Measurements from ENCODE around the gene KLRD1.

The KLRD1 gene

GRCh38 chr12:10307630-10308029 lies at the start of gene KLRD1:
Gene KLRD1, plus strand, starts transcription at chr12:10307870. Its CDS starts 208 bp downstream, at chr12:10308078.
- DNase-seq (ENCODE audit: low read depth, low spot score) = no peak
- H3K27me3 ChIP-seq (ENCODE audit: insufficient read depth, insufficient read length) = no peaks in the 10 kb centered on the region
- H3K4me3 ChIP-seq (ENCODE audit: insufficient read length, low read depth) = no peak within 1 kb of the TSS
- TF ChIP-seq ZNF274 (IDR thresholded peaks at IDR 0.05; ENCODE audit: low read depth, low read length) (no peak), YY1 (IDR thresholded peaks at IDR 0.05; ENCODE audit: insufficient read depth, insufficient read length) (no peak), SUZ12 (IDR thresholded peaks at IDR 0.05; ENCODE audit: extremely low read depth, insufficient read depth, insufficient read length) (no peak)
- no peaks in the 10 kb centered on the region for H3K36me3 ChIP-seq (ENCODE audit: insufficient read depth, insufficient read length, low read length)
- H3K9me3 ChIP-seq (ENCODE audit: insufficient read depth, low read length) = peaks cover 4% of the 10 kb centered on the region
- no peak within 1 kb of the TSS for H3K9ac ChIP-seq (ENCODE audit: insufficient read length, low read depth)
- H3K4me1 ChIP-seq (ENCODE audit: insufficient read depth, insufficient read length) = no peaks in the 10 kb centered on the region

DNA sequence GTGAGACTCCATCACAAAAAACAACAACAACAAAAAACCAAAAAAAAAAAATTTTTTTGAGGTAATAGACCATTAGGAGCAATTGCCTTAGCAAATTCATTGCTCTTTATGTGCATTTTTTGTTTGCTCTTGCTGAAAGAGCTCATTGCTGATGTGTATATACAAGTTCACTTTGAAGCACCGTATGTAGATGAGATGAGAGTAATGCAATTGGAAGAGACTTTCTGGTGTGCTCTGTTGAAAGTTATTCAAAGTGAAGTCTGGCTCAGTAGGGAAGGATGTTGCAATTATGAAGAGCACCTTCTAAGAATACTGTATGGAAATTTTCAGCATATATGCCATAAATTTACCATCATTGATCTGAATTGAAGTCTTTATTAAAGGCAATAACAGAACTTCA lies 46.7 kb upstream of the KLRD1 start:
- no peak overlapping the region for H3K4me3 ChIP-seq (ENCODE audit: insufficient read length, low read depth)
- no peaks in the 10 kb centered on the region for H3K36me3 ChIP-seq (ENCODE audit: insufficient read depth, insufficient read length, low read length)
- no peak overlapping the region for H3K9ac ChIP-seq (ENCODE audit: insufficient read length, low read depth)
- no peaks in the 10 kb centered on the region for H3K27me3 ChIP-seq (ENCODE audit: insufficient read depth, insufficient read length)
- no peaks in the 10 kb centered on the region for H3K4me1 ChIP-seq (ENCODE audit: insufficient read depth, insufficient read length)
- no peak for DNase-seq (ENCODE audit: low read depth, low spot score)
- TF ChIP-seq ZNF274 (IDR thresholded peaks at IDR 0.05; ENCODE audit: low read depth, low read length) (no peak), SUZ12 (IDR thresholded peaks at IDR 0.05; ENCODE audit: extremely low read depth, insufficient read depth, insufficient read length) (no peak), YY1 (IDR thresholded peaks at IDR 0.05; ENCODE audit: insufficient read depth, insufficient read length) (no peak)
- peaks cover 9% of the 10 kb centered on the region for H3K9me3 ChIP-seq (ENCODE audit: insufficient read depth, low read length)

DNA sequence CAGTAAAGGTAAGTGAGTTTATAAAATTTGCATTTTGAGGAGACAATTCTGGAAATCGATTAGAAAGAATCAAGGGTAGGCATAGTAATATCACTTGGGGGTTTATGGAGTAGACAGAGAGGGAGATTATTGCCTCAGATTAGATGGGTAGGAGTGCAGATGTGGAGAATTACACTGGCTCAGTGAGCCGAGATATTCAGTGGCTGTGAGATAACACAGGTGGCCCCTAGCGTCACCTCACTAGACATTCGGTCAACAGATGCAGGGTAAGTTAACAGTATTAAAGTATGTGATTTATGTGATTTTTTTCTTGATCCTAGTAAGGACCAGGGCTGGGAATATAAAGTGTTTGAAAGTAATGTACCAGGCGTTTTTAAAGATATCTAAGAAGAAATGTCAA lies 39.6 kb upstream of the KLRD1 start:
- Histone ChIP-seq H3K36me3 (ENCODE audit: insufficient read depth, insufficient read length, low read length) (no peaks in the 10 kb centered on the region), H3K9ac (ENCODE audit: insufficient read length, low read depth) (no peak overlapping the region), H3K27me3 (ENCODE audit: insufficient read depth, insufficient read length) (no peaks in the 10 kb centered on the region), H3K4me1 (ENCODE audit: insufficient read depth, insufficient read length) (no peaks in the 10 kb centered on the region), H3K9me3 (ENCODE audit: insufficient read depth, low read length) (no peaks in the 10 kb centered on the region), H3K4me3 (ENCODE audit: insufficient read length, low read depth) (no peak overlapping the region)
- TF ChIP-seq YY1 (IDR thresholded peaks at IDR 0.05; ENCODE audit: insufficient read depth, insufficient read length) (no peak), SUZ12 (IDR thresholded peaks at IDR 0.05; ENCODE audit: extremely low read depth, insufficient read depth, insufficient read length) (no peak), ZNF274 (IDR thresholded peaks at IDR 0.05; ENCODE audit: low read depth, low read length) (no peak)
- DNase-seq (ENCODE audit: low read depth, low spot score) = no peak

DNA sequence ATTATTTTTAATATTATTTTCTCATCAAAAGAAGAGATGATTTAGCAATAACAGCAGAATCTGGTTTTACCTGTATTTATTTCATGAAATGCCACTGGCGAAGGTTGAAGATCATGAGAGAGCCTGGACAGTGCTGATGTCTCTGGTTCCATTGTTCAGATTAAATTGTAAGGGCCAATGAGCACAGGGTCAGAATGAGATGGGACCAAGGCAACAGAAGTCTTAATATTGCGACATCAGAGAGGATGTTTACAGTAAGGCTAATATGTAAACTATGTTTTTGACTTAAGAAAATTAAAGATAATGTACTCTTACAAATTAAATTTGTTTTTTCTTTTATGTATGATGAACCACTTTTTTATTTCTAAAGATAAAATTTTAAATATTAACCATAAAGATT lies 35.2 kb upstream of the KLRD1 start:
- H3K36me3 ChIP-seq (ENCODE audit: insufficient read depth, insufficient read length, low read length) = no peaks in the 10 kb centered on the region
- no peak overlapping the region for H3K9ac ChIP-seq (ENCODE audit: insufficient read length, low read depth)
- no peak for DNase-seq (ENCODE audit: low read depth, low spot score)
- H3K4me1 ChIP-seq (ENCODE audit: insufficient read depth, insufficient read length) = no peaks in the 10 kb centered on the region
- TF ChIP-seq ZNF274 (IDR thresholded peaks at IDR 0.05; ENCODE audit: low read depth, low read length) (no peak), YY1 (IDR thresholded peaks at IDR 0.05; ENCODE audit: insufficient read depth, insufficient read length) (no peak), SUZ12 (IDR thresholded peaks at IDR 0.05; ENCODE audit: extremely low read depth, insufficient read depth, insufficient read length) (no peak)
- H3K4me3 ChIP-seq (ENCODE audit: insufficient read length, low read depth) = no peak overlapping the region
- H3K9me3 ChIP-seq (ENCODE audit: insufficient read depth, low read length) = no peaks in the 10 kb centered on the region
- H3K27me3 ChIP-seq (ENCODE audit: insufficient read depth, insufficient read length) = no peaks in the 10 kb centered on the region

- peaks cover 7% of the 10 kb centered on the region; the same call in 1 of the 2 replicates for H3K9me3 ChIP-seq (ENCODE audit: insufficient read depth, low read length)
- H3K27me3 ChIP-seq (ENCODE audit: insufficient read depth, insufficient read length) = no peaks in the 10 kb centered on the region
- no peaks in the 10 kb centered on the region for H3K36me3 ChIP-seq (ENCODE audit: insufficient read depth, insufficient read length, low read length)
- no peak for DNase-seq (ENCODE audit: low read depth, low spot score)
- no peak for TF ChIP-seq SUZ12 (IDR thresholded peaks at IDR 0.05; ENCODE audit: extremely low read depth, insufficient read depth, insufficient read length)
- TF ChIP-seq YY1 (IDR thresholded peaks at IDR 0.05; ENCODE audit: insufficient read depth, insufficient read length) = no peak
- no peak for TF ChIP-seq ZNF274 (IDR thresholded peaks at IDR 0.05; ENCODE audit: low read depth, low read length)
- H3K4me3 ChIP-seq (ENCODE audit: insufficient read length, low read depth) = no peak overlapping the region
- no peak overlapping the region for H3K9ac ChIP-seq (ENCODE audit: insufficient read length, low read depth)
- no peaks in the 10 kb centered on the region for H3K4me1 ChIP-seq (ENCODE audit: insufficient read depth, insufficient read length)
Observed at GRCh38 chr12:10276774-10277173, 30.9 kb upstream of the KLRD1 start.

DNA sequence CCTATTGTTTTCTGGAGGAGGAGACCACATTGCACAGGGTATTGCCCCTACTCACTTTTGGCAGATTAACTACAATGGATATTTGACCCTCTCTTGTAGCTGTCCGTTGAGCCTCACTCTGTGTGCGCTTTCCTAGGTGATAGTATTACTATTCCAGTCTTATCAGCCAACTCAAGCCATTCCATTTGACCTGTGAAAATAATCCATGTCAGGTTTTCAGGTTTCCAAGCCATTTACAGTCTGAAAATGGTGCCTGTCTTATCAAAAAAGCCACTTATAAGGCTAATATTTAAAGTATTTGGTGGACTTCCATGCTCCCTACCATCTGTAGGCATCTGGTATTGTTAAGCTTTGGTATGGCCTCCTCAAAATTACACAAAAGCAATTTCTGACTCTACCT lies 29.6 kb upstream of the KLRD1 start:
- Histone ChIP-seq H3K27me3 (ENCODE audit: insufficient read depth, insufficient read length) (no peaks in the 10 kb centered on the region), H3K4me3 (ENCODE audit: insufficient read length, low read depth) (no peak overlapping the region), H3K4me1 (ENCODE audit: insufficient read depth, insufficient read length) (no peaks in the 10 kb centered on the region), H3K9me3 (ENCODE audit: insufficient read depth, low read length) (peaks cover 7% of the 10 kb centered on the region; the same call in 1 of the 2 replicates), H3K36me3 (ENCODE audit: insufficient read depth, insufficient read length, low read length) (no peaks in the 10 kb centered on the region), H3K9ac (ENCODE audit: insufficient read length, low read depth) (no peak overlapping the region)
- DNase-seq (ENCODE audit: low read depth, low spot score) = no peak
- TF ChIP-seq YY1 (IDR thresholded peaks at IDR 0.05; ENCODE audit: insufficient read depth, insufficient read length) (no peak), SUZ12 (IDR thresholded peaks at IDR 0.05; ENCODE audit: extremely low read depth, insufficient read depth, insufficient read length) (no peak), ZNF274 (IDR thresholded peaks at IDR 0.05; ENCODE audit: low read depth, low read length) (no peak)

DNA sequence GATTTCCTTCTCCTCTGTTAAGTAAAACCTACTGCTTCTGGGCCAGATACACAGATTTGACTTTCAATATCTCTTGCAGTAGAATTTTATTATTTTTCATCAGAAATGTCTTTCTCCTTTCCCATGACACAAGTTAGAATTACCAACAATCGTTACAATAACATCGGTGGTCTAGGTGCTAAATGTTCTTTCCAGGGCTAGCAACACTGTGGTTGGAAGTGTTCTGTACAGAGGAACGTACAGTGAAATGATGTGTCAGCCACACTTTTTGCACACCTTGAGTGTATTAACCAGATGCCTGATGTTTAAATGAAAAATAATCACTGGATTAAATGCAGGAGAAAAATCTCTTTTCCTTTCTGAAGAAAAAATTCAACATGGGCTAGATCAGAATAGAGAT lies 27.7 kb upstream of the KLRD1 start:
- TF ChIP-seq ZNF274 (IDR thresholded peaks at IDR 0.05; ENCODE audit: low read depth, low read length) (no peak), YY1 (IDR thresholded peaks at IDR 0.05; ENCODE audit: insufficient read depth, insufficient read length) (no peak), SUZ12 (IDR thresholded peaks at IDR 0.05; ENCODE audit: extremely low read depth, insufficient read depth, insufficient read length) (no peak)
- no peaks in the 10 kb centered on the region for H3K36me3 ChIP-seq (ENCODE audit: insufficient read depth, insufficient read length, low read length)
- no peak overlapping the region for H3K4me3 ChIP-seq (ENCODE audit: insufficient read length, low read depth)

More for the DNA sequence above, 27.7 kb upstream of the KLRD1 start:
- Histone ChIP-seq H3K9ac (ENCODE audit: insufficient read length, low read depth) (no peak overlapping the region), H3K27me3 (ENCODE audit: insufficient read depth, insufficient read length) (no peaks in the 10 kb centered on the region), H3K4me1 (ENCODE audit: insufficient read depth, insufficient read length) (no peaks in the 10 kb centered on the region), H3K9me3 (ENCODE audit: insufficient read depth, low read length) (peaks cover 7% of the 10 kb centered on the region; the same call in 1 of the 2 replicates)
- no peak for DNase-seq (ENCODE audit: low read depth, low spot score)

Data from NT2/D1 (cell line).